Measurements from ENCODE around the gene SLCO1A2. TPM values are rescaled to one million over a fixed set of nuclear protein-coding genes. Genes with fewer than 3 reads are reported as not detected.

Gene SLCO1A2
- polyA plus RNA-seq, 1 donor from 2014 or later: not detected

DNA sequence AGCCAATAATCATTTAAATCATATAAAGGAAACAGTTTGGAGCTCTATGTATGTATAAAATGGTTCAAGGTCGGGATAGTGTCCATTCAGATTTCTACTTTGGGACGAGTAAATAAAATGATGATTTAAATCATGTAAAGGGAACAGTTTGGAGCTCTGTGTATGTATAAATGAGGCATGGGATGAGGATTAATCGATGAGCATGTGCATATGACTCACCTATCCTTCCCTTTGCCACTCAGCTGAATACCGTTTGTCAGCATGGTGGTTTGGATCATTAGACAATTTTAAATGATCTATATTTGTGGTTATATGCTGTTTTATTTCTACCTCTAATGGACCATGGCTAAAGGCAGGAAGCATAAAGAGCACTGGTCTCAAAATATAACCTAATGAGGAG lies 7.1 kb upstream of the SLCO1A2 start:
- no peaks in the 10 kb centered on the region for H3K36me3 Mint-ChIP-seq
- no peak overlapping the region for H3K27ac Mint-ChIP-seq
- H3K4me3 Mint-ChIP-seq: no peak overlapping the region
- H3K9me3 Mint-ChIP-seq: no peaks in the 10 kb centered on the region
- no peaks in the 10 kb centered on the region for H3K27me3 Mint-ChIP-seq
- no peaks in the 10 kb centered on the region for H3K4me1 Mint-ChIP-seq

DNA sequence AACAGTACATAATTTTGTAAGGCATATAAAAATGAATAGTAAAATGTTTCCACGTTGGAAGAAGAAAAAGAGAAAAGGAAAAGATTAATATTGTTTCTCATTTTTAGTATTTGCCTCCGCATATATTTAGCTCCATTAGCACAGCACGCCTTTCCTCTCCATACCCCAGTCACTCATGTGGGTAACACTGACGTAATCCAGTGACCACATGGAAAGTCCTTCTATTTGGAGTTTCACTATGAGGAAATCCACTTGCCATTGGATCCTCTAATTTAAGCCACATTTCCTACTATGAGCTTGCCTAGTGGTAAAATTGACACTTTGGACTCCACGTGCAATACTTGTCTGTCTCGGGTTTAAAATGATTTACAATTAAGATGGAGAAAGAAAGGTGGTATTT lies 5.7 kb upstream of the SLCO1A2 start:
- no peak overlapping the region for H3K4me3 Mint-ChIP-seq
- no peaks in the 10 kb centered on the region for H3K4me1 Mint-ChIP-seq
- H3K9me3 Mint-ChIP-seq: no peaks in the 10 kb centered on the region
- H3K36me3 Mint-ChIP-seq: no peaks in the 10 kb centered on the region
- H3K27me3 Mint-ChIP-seq: no peaks in the 10 kb centered on the region
- H3K27ac Mint-ChIP-seq: no peak overlapping the region

DNA sequence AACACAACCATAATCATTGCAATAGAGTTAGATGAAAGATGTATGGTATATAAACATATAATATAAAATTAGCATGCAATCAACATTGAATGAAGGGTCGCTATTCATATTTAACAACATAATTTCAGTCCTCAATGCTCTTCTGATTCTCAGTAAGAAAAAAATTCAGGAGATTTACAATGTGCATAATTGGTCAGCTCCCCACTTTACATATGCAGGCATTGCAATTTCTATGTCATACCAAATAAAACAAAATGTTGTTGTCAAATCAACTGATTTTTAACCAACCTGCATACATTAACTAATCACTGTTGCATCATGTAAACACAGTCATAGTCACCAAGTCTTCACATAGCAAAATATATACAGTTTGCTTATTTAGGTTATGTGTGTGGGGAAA lies 5.2 kb upstream of the SLCO1A2 start:
- Mint-ChIP-seq H3K27ac (no peak overlapping the region), H3K4me1 (no peaks in the 10 kb centered on the region), H3K9me3 (no peaks in the 10 kb centered on the region), H3K36me3 (no peaks in the 10 kb centered on the region), H3K4me3 (no peak overlapping the region), H3K27me3 (no peaks in the 10 kb centered on the region)

DNA sequence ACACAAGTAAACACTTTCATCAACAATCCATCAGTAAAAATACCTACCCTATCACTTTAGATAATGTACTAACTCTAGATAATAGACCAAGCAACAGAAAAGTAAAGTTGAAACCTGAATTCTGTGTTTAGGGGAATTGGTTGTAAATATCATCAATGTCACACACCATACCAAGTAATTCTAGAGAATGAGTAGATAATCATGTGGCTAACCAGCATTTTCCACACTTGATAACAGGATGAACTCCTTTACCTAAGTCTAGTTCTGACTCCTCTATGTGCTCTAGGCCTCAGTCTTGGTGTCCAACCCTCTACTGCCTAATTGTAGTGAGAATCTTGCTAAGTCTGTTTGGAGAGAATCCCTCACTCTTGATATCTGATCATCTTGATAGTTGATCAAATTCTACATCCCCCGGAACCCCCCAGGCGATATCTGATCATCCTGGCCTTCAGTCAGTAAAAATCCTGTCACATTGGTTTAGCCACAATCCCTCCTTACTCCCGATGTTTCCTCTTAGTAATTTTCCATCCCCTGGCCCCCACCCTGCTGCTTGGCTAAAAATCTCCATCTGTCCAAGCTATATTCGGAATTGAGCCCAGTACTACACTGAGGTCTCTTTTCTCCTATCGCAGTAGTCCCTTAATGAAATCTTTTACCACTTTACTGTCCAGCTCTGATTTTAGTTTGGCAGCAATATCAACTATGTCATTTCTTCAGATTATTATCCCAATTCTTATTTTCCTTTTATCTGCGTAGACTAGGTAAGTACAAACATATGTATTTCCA lies 3.4 kb upstream of the SLCO1A2 start:
- Mint-ChIP-seq H3K27ac (no peak overlapping the region), H3K4me3 (no peak overlapping the region), H3K9me3 (no peaks in the 10 kb centered on the region), H3K27me3 (no peaks in the 10 kb centered on the region), H3K4me1 (no peaks in the 10 kb centered on the region), H3K36me3 (no peaks in the 10 kb centered on the region)

DNA sequence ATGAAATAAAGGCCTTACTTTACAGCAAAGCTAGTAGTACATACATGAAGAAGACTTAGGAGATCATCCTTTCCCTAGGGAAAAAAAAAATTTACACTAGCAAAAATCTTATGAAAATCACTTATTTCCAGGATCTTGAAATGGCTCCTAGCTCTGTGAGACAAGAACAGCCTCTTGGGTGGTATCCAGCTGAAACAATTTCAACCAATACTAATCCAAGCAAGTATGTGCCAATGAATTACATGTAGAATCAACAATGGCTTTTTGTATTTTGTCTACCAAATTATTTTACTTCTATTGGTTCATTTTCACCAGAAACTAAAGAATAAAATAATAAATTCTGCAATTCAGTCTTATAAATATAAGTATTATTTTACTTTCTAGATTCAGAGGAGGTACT lies 2.7 kb upstream of the SLCO1A2 start:
- H3K4me1 Mint-ChIP-seq: no peaks in the 10 kb centered on the region
- H3K9me3 Mint-ChIP-seq: no peaks in the 10 kb centered on the region
- no peaks in the 10 kb centered on the region for H3K27me3 Mint-ChIP-seq
- no peak overlapping the region for H3K4me3 Mint-ChIP-seq
- no peak overlapping the region for H3K27ac Mint-ChIP-seq
- no peaks in the 10 kb centered on the region for H3K36me3 Mint-ChIP-seq

DNA sequence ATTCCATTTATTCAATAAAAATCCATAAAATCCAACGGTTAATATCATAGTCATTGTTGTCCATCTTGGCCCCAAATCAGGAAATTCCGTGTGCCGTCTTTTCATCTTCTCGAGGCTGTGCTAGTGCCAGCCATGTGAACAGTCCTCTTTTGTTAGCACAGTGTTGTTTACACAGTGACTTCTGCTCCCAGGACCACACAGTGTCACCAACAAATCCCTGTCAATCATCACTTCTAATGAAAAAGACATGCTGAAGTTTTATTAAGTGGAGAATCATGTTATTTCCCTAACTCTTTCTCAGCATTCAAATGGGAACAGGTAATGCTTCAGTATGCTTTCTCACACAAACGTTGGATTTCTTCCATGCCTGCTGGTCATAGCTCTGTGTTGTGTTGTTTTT lies 1.9 kb upstream of the SLCO1A2 start:
- Mint-ChIP-seq H3K27ac (no peak overlapping the region), H3K4me1 (no peaks in the 10 kb centered on the region), H3K9me3 (peaks cover 0 to 2% (median 0%) of the 10 kb centered on the region in 3 donors), H3K36me3 (no peaks in the 10 kb centered on the region), H3K27me3 (no peaks in the 10 kb centered on the region), H3K4me3 (no peak overlapping the region)

DNA sequence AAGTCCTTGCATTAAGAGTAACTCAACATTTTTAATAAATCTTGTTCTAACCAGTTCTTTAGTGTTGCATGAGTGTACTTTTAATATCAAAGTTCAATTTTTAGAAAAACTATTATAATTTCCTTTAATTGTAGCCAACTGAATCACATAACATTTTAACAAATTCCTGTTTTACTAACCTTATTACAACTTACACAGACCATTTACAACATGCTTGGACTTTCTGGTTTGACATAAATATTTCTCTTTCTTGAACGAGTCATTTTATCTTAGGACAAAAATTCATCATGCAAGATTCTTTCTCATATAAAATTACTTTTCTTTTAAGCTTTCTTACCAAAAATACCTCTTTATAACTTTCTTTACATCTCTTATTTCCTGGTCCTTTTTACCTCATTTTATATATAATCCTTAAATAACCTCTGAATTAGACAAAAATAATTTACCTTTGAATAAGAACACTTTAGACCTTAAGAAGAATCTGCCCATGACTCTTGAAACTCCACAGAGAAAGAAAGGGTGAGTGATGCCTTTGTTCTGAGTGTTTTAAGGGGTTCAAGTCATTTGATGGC lies 3.9 kb downstream of the SLCO1A2 start:
- H3K36me3 Mint-ChIP-seq: peaks cover 5% of the 10 kb centered on the region
- no peak overlapping the region for H3K4me3 Mint-ChIP-seq
- no peaks in the 10 kb centered on the region for H3K27me3 Mint-ChIP-seq
- H3K4me1 Mint-ChIP-seq: peaks cover 0 to 1% (median 0%) of the 10 kb centered on the region in 3 donors
- H3K9me3 Mint-ChIP-seq: peaks cover 5 to 23% (median 6%) of the 10 kb centered on the region in 3 donors
- H3K27ac Mint-ChIP-seq: no peak overlapping the region

DNA sequence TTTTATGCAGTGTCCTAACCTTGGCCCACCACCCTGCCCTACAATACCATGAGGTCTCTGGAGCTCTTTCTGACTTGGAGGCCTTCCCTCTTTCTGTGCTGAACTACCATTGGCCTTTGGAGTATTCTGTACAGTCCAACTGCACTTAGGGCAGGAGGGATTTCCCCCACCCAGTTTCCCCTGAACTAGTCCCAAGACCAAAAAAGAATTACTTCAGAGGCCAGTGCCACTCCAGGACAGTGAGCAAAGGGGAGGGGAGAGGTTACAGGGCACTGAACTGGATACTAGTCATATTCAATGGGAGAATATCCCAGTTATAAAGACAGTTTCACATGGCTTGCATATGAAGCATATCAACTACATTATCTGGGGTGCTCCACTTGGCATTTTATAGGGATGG lies 6.1 kb downstream of the SLCO1A2 start:
- Mint-ChIP-seq H3K4me1 (peaks cover 0 to 1% (median 0%) of the 10 kb centered on the region in 3 donors), H3K4me3 (no peak overlapping the region), H3K27ac (no peak overlapping the region), H3K36me3 (peaks cover 5% of the 10 kb centered on the region), H3K27me3 (no peaks in the 10 kb centered on the region), H3K9me3 (peaks cover 5 to 23% (median 7%) of the 10 kb centered on the region in 3 donors)

DNA sequence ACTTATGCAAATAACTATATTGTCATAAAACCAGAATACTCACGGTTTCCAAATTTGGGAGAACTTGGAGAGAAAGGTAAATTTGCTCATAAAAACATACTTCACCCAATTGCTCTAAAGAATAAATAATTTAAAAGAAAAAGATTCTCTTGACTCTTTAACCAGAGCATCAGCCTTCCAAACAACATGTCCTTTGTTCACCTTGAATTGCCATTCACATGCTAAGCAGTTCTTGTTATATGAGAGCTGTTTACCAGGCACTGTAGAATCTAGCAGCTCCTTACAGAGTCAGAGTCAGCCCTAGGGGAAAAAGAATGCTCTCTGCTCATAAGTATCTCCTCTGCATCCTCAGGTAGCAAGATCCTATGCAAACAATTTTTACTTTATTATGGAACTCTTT lies 10.2 kb downstream of the SLCO1A2 start:
- Mint-ChIP-seq H3K4me3 (no peak overlapping the region), H3K27me3 (no peaks in the 10 kb centered on the region), H3K27ac (no peak overlapping the region), H3K4me1 (peaks cover 0 to 1% (median 0%) of the 10 kb centered on the region in 3 donors), H3K9me3 (peaks cover 4 to 16% (median 7%) of the 10 kb centered on the region in 3 donors), H3K36me3 (peaks cover 3% of the 10 kb centered on the region)

DNA sequence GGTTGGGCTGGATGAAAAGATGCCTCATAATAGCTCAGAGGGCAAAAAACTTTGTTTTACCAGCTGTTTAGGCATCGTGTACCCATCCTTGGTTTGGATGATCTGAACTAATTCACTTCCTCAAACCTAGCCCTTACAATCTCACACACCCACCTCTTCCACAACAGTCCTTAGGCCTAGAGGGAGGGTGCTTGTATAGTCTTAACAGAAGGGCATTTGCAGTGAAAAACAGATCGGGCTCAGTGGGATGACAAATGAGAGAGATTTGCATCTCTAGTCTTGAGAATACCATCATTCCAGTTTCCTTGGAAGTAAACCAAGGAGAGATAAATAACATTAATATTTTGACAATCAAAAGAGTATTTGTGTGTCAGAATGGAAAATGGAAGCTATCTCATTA lies 11.0 kb downstream of the SLCO1A2 start:
- Mint-ChIP-seq H3K36me3 (peaks cover 3% of the 10 kb centered on the region), H3K9me3 (peaks cover 2 to 16% (median 7%) of the 10 kb centered on the region in 3 donors), H3K4me3 (no peak overlapping the region), H3K27ac (no peak overlapping the region), H3K4me1 (peaks cover 0 to 1% (median 0%) of the 10 kb centered on the region in 3 donors), H3K27me3 (no peaks in the 10 kb centered on the region)

DNA sequence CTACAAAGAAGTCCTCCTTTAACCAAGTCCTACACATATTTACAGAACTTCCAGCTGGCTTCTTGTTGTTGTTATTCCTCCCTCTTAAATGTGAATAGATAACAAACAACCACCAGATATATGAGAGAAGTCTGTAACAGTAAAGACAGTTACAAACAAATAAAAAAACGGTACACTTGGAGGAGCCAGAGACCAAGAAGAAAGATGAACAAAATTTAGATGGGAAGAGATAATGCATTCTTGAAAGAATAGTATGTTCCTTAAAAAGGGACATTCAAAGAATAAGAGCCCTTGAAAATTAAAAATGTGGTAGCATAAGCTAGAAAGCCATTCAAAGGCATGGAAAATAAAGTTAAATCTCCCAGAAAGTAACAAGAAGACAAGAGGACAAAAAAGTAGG lies 25.9 kb downstream of the SLCO1A2 start:
- H3K4me1 Mint-ChIP-seq: no peaks in the 10 kb centered on the region
- no peak overlapping the region for H3K4me3 Mint-ChIP-seq
- no peak overlapping the region for H3K27ac Mint-ChIP-seq
- no peaks in the 10 kb centered on the region for H3K36me3 Mint-ChIP-seq
- peaks cover 2% of the 10 kb centered on the region for H3K27me3 Mint-ChIP-seq
- H3K9me3 Mint-ChIP-seq: no peaks in the 10 kb centered on the region

DNA sequence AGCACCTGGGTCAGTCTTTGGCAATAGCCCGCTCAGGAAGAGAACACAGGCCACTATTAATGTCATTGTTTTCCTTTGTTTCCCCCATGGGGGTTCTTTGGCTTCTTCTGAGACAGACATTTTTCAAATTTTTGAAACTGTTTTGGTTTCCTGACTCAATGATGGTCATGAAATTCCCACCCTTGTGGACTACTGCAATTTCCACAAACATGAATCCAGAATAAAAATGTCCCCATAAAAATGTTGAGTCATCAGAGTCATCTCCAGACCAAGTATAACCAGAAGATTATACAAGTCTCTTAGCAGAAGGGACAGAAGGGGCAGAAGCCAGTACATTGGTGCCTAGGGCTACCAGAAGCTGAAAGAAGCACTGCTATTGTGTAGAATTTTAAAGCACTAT lies 29.1 kb downstream of the SLCO1A2 start:
- Mint-ChIP-seq H3K4me3 (no peak overlapping the region), H3K27me3 (peaks cover 1% of the 10 kb centered on the region), H3K27ac (no peak overlapping the region), H3K9me3 (no peaks in the 10 kb centered on the region), H3K4me1 (no peaks in the 10 kb centered on the region), H3K36me3 (no peaks in the 10 kb centered on the region)

DNA sequence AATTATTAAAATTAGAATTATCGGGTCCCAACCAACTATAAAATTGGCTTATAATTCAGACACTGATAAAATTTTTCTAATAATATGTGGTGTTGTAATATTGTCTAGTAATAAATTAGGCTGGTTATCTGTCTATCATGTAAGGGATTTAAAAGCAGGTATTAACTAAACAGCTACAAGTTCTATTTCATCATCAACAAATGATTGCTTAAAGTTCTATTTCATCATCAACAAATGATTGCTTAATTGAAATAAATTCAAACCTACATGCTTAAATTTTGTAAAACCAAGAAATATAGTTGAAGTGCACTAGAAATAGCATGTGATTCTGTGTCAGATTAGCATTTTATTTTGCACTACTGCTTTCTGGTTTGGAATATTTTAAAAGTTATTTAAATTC lies 34.1 kb downstream of the SLCO1A2 start:
- Mint-ChIP-seq H3K27me3 (peaks cover 1% of the 10 kb centered on the region), H3K36me3 (no peaks in the 10 kb centered on the region), H3K4me3 (no peak overlapping the region), H3K9me3 (no peaks in the 10 kb centered on the region), H3K4me1 (peaks cover 4 to 5% (median 4%) of the 10 kb centered on the region in 3 donors), H3K27ac (no peak overlapping the region)

DNA sequence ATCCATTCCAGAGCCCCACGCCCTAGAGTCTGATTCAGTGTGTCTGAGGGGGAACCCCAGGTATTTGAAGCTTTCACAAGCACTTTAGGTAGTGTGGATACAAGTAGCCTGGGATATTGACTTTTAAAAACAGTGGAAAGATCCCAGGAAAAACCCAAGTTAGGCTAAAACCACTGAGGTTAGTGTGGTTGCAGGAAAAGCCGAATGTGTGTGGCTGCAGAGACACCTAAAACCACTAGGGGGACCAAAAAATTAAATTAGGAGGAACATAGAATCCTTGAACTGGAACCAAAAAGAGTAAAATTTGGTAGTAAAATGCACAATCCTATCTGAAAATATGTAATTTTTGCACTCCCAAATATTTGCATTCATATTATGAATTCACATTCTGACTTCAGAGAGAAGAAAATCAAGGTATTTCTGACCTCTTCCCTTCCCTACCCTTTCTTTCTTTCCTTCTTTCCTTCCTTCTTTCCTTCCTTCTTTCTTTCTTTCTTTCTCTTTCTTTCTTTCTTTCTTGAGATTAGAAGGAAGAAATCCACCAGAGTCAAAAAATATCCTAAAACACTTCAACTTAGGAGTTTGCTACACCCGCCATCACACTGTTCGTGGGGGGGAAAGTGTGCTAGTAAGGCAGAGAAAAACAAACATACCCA lies 37.8 kb downstream of the SLCO1A2 start:
- Mint-ChIP-seq H3K9me3 (no peaks in the 10 kb centered on the region), H3K36me3 (no peaks in the 10 kb centered on the region), H3K4me3 (no peak overlapping the region), H3K27ac (peak overlapping the region in 1 of 3 donors; percentile 84), H3K27me3 (no peaks in the 10 kb centered on the region), H3K4me1 (peaks cover 4 to 5% (median 4%) of the 10 kb centered on the region in 3 donors)

DNA sequence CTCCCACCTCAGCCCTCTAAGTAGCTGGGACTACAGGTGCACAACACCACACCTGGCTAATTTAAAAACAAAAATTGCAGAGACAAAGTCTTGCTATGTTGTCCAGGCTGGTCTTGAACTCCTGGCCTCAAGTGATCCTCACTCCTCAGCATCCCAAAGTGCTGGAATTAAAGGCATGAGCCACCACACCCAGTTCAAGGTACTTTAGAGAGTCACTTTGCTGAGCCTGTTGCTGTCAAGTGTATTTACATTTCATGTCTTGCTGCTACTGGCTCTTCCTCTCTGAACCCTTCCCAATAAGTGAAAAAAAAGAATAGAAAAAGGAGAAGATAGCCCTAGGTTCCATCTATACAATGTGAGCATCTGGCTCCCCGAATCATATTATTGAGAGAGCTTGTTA lies 38.4 kb downstream of the SLCO1A2 start:
- Mint-ChIP-seq H3K36me3 (no peaks in the 10 kb centered on the region), H3K4me3 (no peak overlapping the region), H3K9me3 (no peaks in the 10 kb centered on the region), H3K27me3 (no peaks in the 10 kb centered on the region), H3K4me1 (peaks cover 4 to 5% (median 4%) of the 10 kb centered on the region in 3 donors), H3K27ac (peak overlapping the region in 1 of 3 donors; percentile 84)

All from IgD-negative memory B cell (primary cell).